H1 (cell line): ENCODE data around the gene CORO2B.

ENCODE experiments used
- CEBPB ChIP-seq: IDR thresholded peaks from 2 replicates; pipeline ENCODE4 v1.6.1; 2012; ENCODE audit warnings: low read depth, low read length
- CHD2 ChIP-seq: IDR thresholded peaks from 2 replicates; pipeline ENCODE4 v1.6.1; 2012; ENCODE audit warnings: low read length, improper control_type of control experiment
- CHD7 ChIP-seq: fragments of 300-600 bp; sonication (generic); IDR thresholded peaks from 2 replicates; pipeline ENCODE4 v1.7.1; 2012; ENCODE audit warnings: low read length, moderate library complexity, mild to moderate bottlenecking, inconsistent platforms; ENCODE audit not compliant: insufficient replicate concordance
- CTCF ChIP-seq, 3 experiments: IDR thresholded peaks; 1 replicate in 2 of 3; 2 replicates in 1 of 3; pipeline versions ENCODE4 v1.5.1 to v1.6.1; 2011; ENCODE audit warnings: low read length in 3 of 3, mild to moderate bottlenecking in 3 of 3, inconsistent platforms in 2 of 3, low read depth in 1 of 3, moderate library complexity in 1 of 3; ENCODE audit not compliant: insufficient read depth in 1 of 3; ENCODE audit errors: control extremely low read depth in 1 of 3
- EZH2 ChIP-seq: fragments of 200-600 bp; sonication (generic); IDR thresholded peaks from 2 replicates; pipeline ENCODE4 v1.7.1; 2012; ENCODE audit warnings: low read depth, mild to moderate bottlenecking, moderate library complexity, low read length, inconsistent platforms; ENCODE audit not compliant: severe bottlenecking
- JUND ChIP-seq: IDR thresholded peaks from 2 replicates; pipeline ENCODE4 v1.6.1; 2011; ENCODE audit warnings: mild to moderate bottlenecking, improper control_type of control experiment, low read length
- MAFK ChIP-seq: IDR thresholded peaks from 2 replicates; pipeline ENCODE4 v1.6.1; 2012; ENCODE audit warnings: low read depth, mild to moderate bottlenecking, improper control_type of control experiment, low read length
- NRF1 ChIP-seq: IDR thresholded peaks from 2 replicates; pipeline ENCODE4 v1.6.1; 2011; ENCODE audit warnings: mild to moderate bottlenecking, low read depth, low read length, improper control_type of control experiment
- POLR2A ChIP-seq, 2 experiments: IDR thresholded peaks; 1 replicate in 1 of 2; 2 replicates in 1 of 2; pipeline ENCODE4 v1.6.1; 2011; ENCODE audit warnings: low read depth in 2 of 2, low read length in 2 of 2, mild to moderate bottlenecking in 2 of 2; ENCODE audit errors: control extremely low read depth in 1 of 2
- SIN3A ChIP-seq, 2 experiments: IDR thresholded peaks in 1 of 2; conservative IDR thresholded peaks in 1 of 2; 2 replicates each; pipeline ENCODE4 v1.6.1; 2011 to 2012; ENCODE audit warnings: low read length in 2 of 2, improper control_type of control experiment in 1 of 2, low read depth in 1 of 2, mild to moderate bottlenecking in 1 of 2
- TAF1 ChIP-seq: IDR thresholded peaks from 2 replicates; pipeline ENCODE4 v1.6.1; 2011; ENCODE audit warnings: mild to moderate bottlenecking, low read depth, low read length
- TBP ChIP-seq: IDR thresholded peaks from 2 replicates; pipeline ENCODE4 v1.6.1; 2011; ENCODE audit warnings: low read depth, low read length, improper control_type of control experiment
- ZNF274 ChIP-seq: IDR thresholded peaks from 2 replicates; pipeline ENCODE4 v1.7.0; 2012; ENCODE audit warnings: low read length, borderline replicate concordance; ENCODE audit errors: extremely low read depth

GRCh38 chr15:68601206-68602197 is 22.7 kb downstream of the CORO2B start:
- TF ChIP-seq SIN3A (conservative IDR thresholded peaks at IDR 0.05 in 1 of 2, IDR thresholded peaks at IDR 0.05 in 1 of 2; ENCODE audit: low read depth in 1 of 2, low read length in 2 of 2) (no peak), CTCF (IDR thresholded peaks at IDR 0.05; ENCODE audit: control extremely low read depth in 1 of 3, insufficient read depth in 1 of 3, low read depth in 1 of 3, low read length in 3 of 3) (no peak), TAF1 (no peak), CEBPB (no peak), POLR2A (IDR thresholded peaks at IDR 0.05; ENCODE audit: control extremely low read depth in 1 of 2, low read depth in 2 of 2, low read length in 2 of 2) (no peak), MAFK (no peak), ZNF274 (no peak), CHD7 (no peak), EZH2 (no peak), JUND (no peak), NRF1 (no peak), CHD2 (no peak), TBP (no peak)
